Endothelial cell of umbilical vein (primary cell): ENCODE results near the gene PPP1R3F. TPM values are rescaled to one million over a fixed set of nuclear protein-coding genes. Genes with fewer than 3 reads are reported as not detected.

Source experiments
- BruUV-seq: library from RNA; stranded (reverse); fragments of 400-500 nt; replicated peaks from 2 replicates; lab custom pipeline; 2021; lab: Mats Ljungman, UMichigan
- CTCF ChIA-PET: fragments of 300-600, 350-600 bp; sonication (Branson Sonifier 250); formaldehyde crosslinking; loops from one replicate; lab custom pipeline; 2021; ENCODE audit warnings: antibody characterized with exemption, inconsistent platforms; lab: Charles Lee
- POLR2A ChIA-PET: fragments of 300-600, 350-600 bp; sonication (Branson Sonifier 250); formaldehyde crosslinking; loops from one replicate; lab custom pipeline; 2021; ENCODE audit warnings: antibody characterized with exemption, inconsistent platforms; lab: Charles Lee
- DNase-seq: peaks from one replicate; pipeline ENCODE4 v3.0.0-alpha.2; 2011; ENCODE audit warnings: low read depth, low spot score
- FAIRE-seq: peaks from 2 replicates; lab custom pipeline; 2011; peaks lifted over from hg19 to GRCh38; lab: Jason Lieb, UNC
- H2AFZ ChIP-seq: 2 replicates; pipeline ENCODE4 v1.6.0; 2012; ENCODE audit warnings: low read depth, low read length, control low read depth, inconsistent platforms
- H3K27ac ChIP-seq: 2 replicates; pipeline ENCODE4 v1.5.1; 2011; ENCODE audit warnings: low read depth, mild to moderate bottlenecking, control low read depth, low read length, moderate library complexity; ENCODE audit not compliant: insufficient read depth
- H3K27me3 ChIP-seq, 2 experiments: 2 replicates each; pipeline versions ENCODE4 v1.6.0 to v1.6.1; 2011; ENCODE audit warnings: low read length in 2 of 2, mixed read lengths in 1 of 2; ENCODE audit not compliant: control insufficient read depth in 2 of 2, insufficient read depth in 2 of 2
- H3K36me3 ChIP-seq, 2 experiments: 2 replicates in 1 of 2; 3 replicates in 1 of 2; pipeline ENCODE4 v1.5.1; 2011; ENCODE audit warnings: low read length in 2 of 2, mild to moderate bottlenecking in 1 of 2, moderate library complexity in 1 of 2; ENCODE audit not compliant: control insufficient read depth in 2 of 2, insufficient read depth in 2 of 2; ENCODE audit errors: extremely low read depth in 1 of 2
- H3K4me1 ChIP-seq: 3 replicates; pipeline ENCODE4 v1.5.1; 2011; ENCODE audit warnings: mild to moderate bottlenecking, low read length; ENCODE audit not compliant: control insufficient read depth, insufficient read depth; ENCODE audit errors: extremely low read depth
- H3K4me2 ChIP-seq: 2 replicates; pipeline ENCODE4 v1.6.1; 2011; ENCODE audit warnings: low read length, control low read depth, mixed read lengths; ENCODE audit not compliant: insufficient read depth
- H3K4me3 ChIP-seq, 3 experiments: fragments of 200-600 bp in 1 of 3; sonication (generic), shearing (Covaris generic) in 1 of 3; replicated peaks in 1 of 3; 2 replicates each; pipeline ENCODE4 v1.5.1; 2011 to 2016; ENCODE audit warnings: control low read depth in 3 of 3, low read length in 3 of 3, mild to moderate bottlenecking in 2 of 3, inconsistent platforms in 1 of 3, low read depth in 1 of 3, moderate library complexity in 1 of 3; ENCODE audit not compliant: insufficient read depth in 1 of 3
- H3K79me2 ChIP-seq: 2 replicates; pipeline ENCODE4 v1.6.0; 2012; ENCODE audit warnings: low read length, inconsistent platforms; ENCODE audit not compliant: control insufficient read depth, insufficient read depth
- H3K9ac ChIP-seq: replicated peaks from 2 replicates; pipeline ENCODE3; 2011; ENCODE audit warnings: low read length, control low read depth; ENCODE audit not compliant: insufficient read depth; ENCODE audit errors: extremely low read depth
- H3K9me1 ChIP-seq: replicated peaks from 3 replicates; pipeline ENCODE4 v1.6.0; 2011; ENCODE audit warnings: mild to moderate bottlenecking, low read length; ENCODE audit not compliant: control insufficient read depth, insufficient read depth; ENCODE audit errors: extremely low read depth
- H3K9me3 ChIP-seq: replicated peaks from 2 replicates; pipeline ENCODE4 v1.5.1; 2012; ENCODE audit warnings: low read length, inconsistent platforms; ENCODE audit not compliant: control insufficient read depth, insufficient read depth
- H4K20me1 ChIP-seq: replicated peaks from 2 replicates; pipeline ENCODE3; 2011; ENCODE audit warnings: mild to moderate bottlenecking, low read length; ENCODE audit not compliant: control insufficient read depth, insufficient read depth; ENCODE audit errors: extremely low read depth
- CTCF ChIP-seq, 2 donors: IDR thresholded peaks; 1 replicate in 1 of 2; 2 replicates in 1 of 2; pipeline ENCODE4 v1.5.1; 2011; ENCODE audit warnings: low read length in 2 of 2, mild to moderate bottlenecking in 2 of 2, moderate library complexity in 2 of 2, control low read depth in 1 of 2, inconsistent platforms in 1 of 2, low read depth in 1 of 2; ENCODE audit not compliant: insufficient read depth in 1 of 2; ENCODE audit errors: extremely low read depth in 1 of 2
- EZH2 ChIP-seq: IDR thresholded peaks from 2 replicates; pipeline ENCODE4 v1.6.1; 2012; ENCODE audit warnings: borderline replicate concordance, low read depth, mild to moderate bottlenecking, moderate library complexity, low read length, inconsistent platforms; ENCODE audit not compliant: severe bottlenecking
- FOS ChIP-seq: IDR thresholded peaks from 2 replicates; pipeline ENCODE4 v1.6.1; 2011; ENCODE audit warnings: mild to moderate bottlenecking, low read length, moderate library complexity, borderline replicate concordance; ENCODE audit not compliant: insufficient read depth
- GATA2 ChIP-seq: IDR thresholded peaks from 2 replicates; pipeline ENCODE4 v1.7.0; 2011; ENCODE audit warnings: low read depth, mild to moderate bottlenecking, moderate library complexity, mixed read lengths, low read length; ENCODE audit not compliant: insufficient read length, insufficient read depth
- JUN ChIP-seq: IDR thresholded peaks from 2 replicates; pipeline ENCODE4 v1.6.1; 2011; ENCODE audit warnings: borderline replicate concordance, low read depth; ENCODE audit not compliant: insufficient read length, insufficient read depth
- MAX ChIP-seq: IDR thresholded peaks from 2 replicates; pipeline ENCODE4 v1.6.1; 2011; ENCODE audit not compliant: insufficient read depth, insufficient read length
- POLR2A ChIP-seq: IDR thresholded peaks from 2 replicates; pipeline ENCODE4 v1.6.1; 2012; ENCODE audit warnings: low read depth, mild to moderate bottlenecking, control low read depth, low read length
- POLR2AphosphoS5 ChIP-seq: IDR thresholded peaks from 2 replicates; pipeline ENCODE4 v1.6.1; 2012; ENCODE audit warnings: low read depth, mild to moderate bottlenecking, control low read depth, low read length, moderate library complexity; ENCODE audit not compliant: insufficient read depth
- dilution Hi-C: fragments of 300-500 bp; cut with MboI; formaldehyde crosslinking; loops from one replicate; pipeline ENCODE4 v1.15.0; 2019; ENCODE audit warnings: low sequenced_read_pairs; ENCODE audit not compliant: extremely low pct_ligation_motif_present
- intact Hi-C: fragments of 100-400 bp; cut with micrococcal nuclease; formaldehyde crosslinking; loops from one replicate; pipeline ENCODE4 v1.10.0; 2022
- polyA plus RNA-seq, 4 experiments: library from polyadenylated mRNA; depleted of rRNA in 3 of 4; stranded (reverse) in 3 of 4; unstranded in 1 of 4; fragments of >200 nt; gene quantifications; 2 replicates each; pipeline versions ENCODE4 v1.2.1 to v1.2.3, GENCODE V29; 2011 to 2012; ENCODE audit warnings: missing spikeins in 1 of 4
- total RNA-seq: library from RNA; stranded (reverse); gene quantifications from 2 replicates; pipeline ENCODE4 v1.2.3, GENCODE V29; 2021

The PPP1R3F gene
- total and polyA plus RNA-seq, 2 donors (not counting 3 experiments of a cell fraction or from before 2014, with no cell fraction given), result 1.5 to 2.5 TPM

- no peaks in the 10 kb centered on the region for H4K20me1 ChIP-seq
- TF ChIP-seq FOS (no peak), EZH2 (no peak), JUN (no peak), MAX (no peak), GATA2 (no peak), CTCF (IDR thresholded peaks at IDR 0.05; ENCODE audit: extremely low read depth in 1 of 2, insufficient read depth in 1 of 2, low read depth in 1 of 2, low read length in 2 of 2) (no peak), POLR2AphosphoS5 (no peak), POLR2A (no peak)
- H3K9ac ChIP-seq, result no peak overlapping the region
- H3K9me3 ChIP-seq, result no peaks in the 10 kb centered on the region
- H3K79me2 ChIP-seq, result no peaks in the 10 kb centered on the region
- no peak overlapping the region for H3K4me2 ChIP-seq
- H3K4me3 ChIP-seq, result no peak overlapping the region
- no peaks in the 10 kb centered on the region for H3K27me3 ChIP-seq
- ChIA-PET CTCF (no interaction called here), POLR2A (no interaction called here)
- no peaks in the 10 kb centered on the region for H3K36me3 ChIP-seq
- H3K4me1 ChIP-seq, result no peaks in the 10 kb centered on the region
- no TSS peak for BruUV-seq
- DNase-seq, result no peak
- FAIRE-seq, result no peak
- H3K27ac ChIP-seq, result no peak overlapping the region
- no peaks in the 10 kb centered on the region for H3K9me1 ChIP-seq
- intact Hi-C loops, result loop anchor here (5.0 kb wide), 1 partner anchor 547 kb away; no protein-coding TSS in a partner anchor
- no peak overlapping the region for H2AFZ ChIP-seq
- dilution Hi-C loops, result no loop called here
Observed at GRCh38 chrX:49290215-49290614, 20.6 kb downstream of the PPP1R3F start.
